Stimulated activated CD4-positive, alpha-beta T cell treated with anti-CD3 and anti-CD28 coated beads, Interleukin-15, amount 100 ng/mL, for 1 hour (primary cell): ENCODE measurements around the gene PCDHGA2.
"Not testable (repeated sequence)": the region's sequence is repeated elsewhere in the genome, so short reads cannot be mapped to it uniquely, and the experiment has no call there.

Source experiments
- DNase-seq, 2 donors: peaks; one replicate each; pipeline ENCODE4 v3.0.0-alpha.2; 2020; ENCODE audit warnings: low read depth in 1 of 2, low spot score in 1 of 2

The PCDHGA2 gene

GRCh38 chr5:141338538-141339306 lies at the start of gene PCDHGA2:
PCDHGA2 (plus strand) TSS chr5:141338760.
- no peak for DNase-seq

GRCh38 chr5:141298376-141298775 lies 40.2 kb upstream of the PCDHGA2 start:
- no peak for DNase-seq

GRCh38 chr5:141303756-141304155 lies 34.8 kb upstream of the PCDHGA2 start, which contains the start of gene SLC25A2:
SLC25A2 (minus strand) TSS chr5:141304049; CDS start chr5:141303865, 184 bp downstream.
- no peak for DNase-seq

GRCh38 chr5:141306630-141307029 lies 31.9 kb upstream of the PCDHGA2 start:
- DNase-seq = no peak

GRCh38 chr5:141313711-141314110 lies 24.8 kb upstream of the PCDHGA2 start:
- DNase-seq = no peak

GRCh38 chr5:141316963-141317362 lies 21.6 kb upstream of the PCDHGA2 start:
- not testable (repeated sequence) for DNase-seq

GRCh38 chr5:141319202-141319601 lies 19.4 kb upstream of the PCDHGA2 start:
- no peak for DNase-seq

- DNase-seq = no peak
Observed at GRCh38 chr5:141319699-141320098, 18.9 kb upstream of the PCDHGA2 start.

GRCh38 chr5:141320225-141321169 lies 18.1 kb upstream of the PCDHGA2 start, which contains the start of gene TAF7:
TAF7 (minus strand) TSS chr5:141320784; CDS start chr5:141320044, 740 bp downstream.
- DNase-seq = peak; percentile 82 to 87

- DNase-seq = no peak
Observed at GRCh38 chr5:141322261-141322660, 16.3 kb upstream of the PCDHGA2 start.

GRCh38 chr5:141326088-141326854 lies 12.3 kb upstream of the PCDHGA2 start:
- DNase-seq = peak; percentile 35 to 49

- no peak for DNase-seq
Observed at GRCh38 chr5:141328231-141328630, 10.3 kb upstream of the PCDHGA2 start.

- DNase-seq = no peak
Observed at GRCh38 chr5:141330299-141331080, 8.1 kb upstream of the PCDHGA2 start, which contains the start of gene PCDHGA1. PCDHGA1 (plus strand) TSS chr5:141330514.

GRCh38 chr5:141332571-141332970 lies 6.0 kb upstream of the PCDHGA2 start:
- not testable (repeated sequence) for DNase-seq

- DNase-seq = not testable (repeated sequence)
Observed at GRCh38 chr5:141340781-141341354, 2.3 kb downstream of the PCDHGA2 start.

GRCh38 chr5:141342773-141343172 lies 4.2 kb downstream of the PCDHGA2 start:
- no peak for DNase-seq

- DNase-seq = no peak
Observed at GRCh38 chr5:141343242-141343952, 4.8 kb downstream of the PCDHGA2 start, which contains the start of gene PCDHGA3. PCDHGA3 (plus strand) TSS chr5:141343829; CDS start chr5:141344034, 205 bp downstream.

- DNase-seq = no peak
Observed at GRCh38 chr5:141343953-141344463, 5.4 kb downstream of the PCDHGA2 start.

- DNase-seq = no peak
Observed at GRCh38 chr5:141345327-141345726, 6.8 kb downstream of the PCDHGA2 start.
